ENCODE data around the gene HMCN2. TPM values are rescaled to one million over a fixed set of nuclear protein-coding genes. Genes with fewer than 3 reads are reported as not detected.
"Not testable (repeated sequence)": the region's sequence is repeated elsewhere in the genome, so short reads cannot be mapped to it uniquely, and the experiment has no call there.

HMCN2 gene
- total RNA-seq, 1 donor from 2014 or later, result under 0.01 TPM

- DNase-seq (ENCODE audit: low spot score in 2 of 2) (no peak), FAIRE-seq (no peak)
These were observed 116.5 kb downstream of the HMCN2 start for GRCh38 chr9:130382096-130382495.

- DNase-seq (ENCODE audit: low spot score in 2 of 2), result no peak
- no peak for FAIRE-seq
These were observed 117.2 kb downstream of the HMCN2 start for GRCh38 chr9:130382636-130383349.

GRCh38 chr9:130383350-130383715 is 117.8 kb downstream of the HMCN2 start:
- DNase-seq (ENCODE audit: low spot score in 2 of 2) (no peak), FAIRE-seq (no peak)

- FAIRE-seq, result no peak
- DNase-seq (ENCODE audit: low spot score in 2 of 2), result no peak
These were observed 118.6 kb downstream of the HMCN2 start for GRCh38 chr9:130383979-130384676.

- FAIRE-seq (no peak), DNase-seq (ENCODE audit: low spot score in 2 of 2) (no peak)
These were observed 119.7 kb downstream of the HMCN2 start for GRCh38 chr9:130385257-130385656.

GRCh38 chr9:130387398-130387797 is 121.8 kb downstream of the HMCN2 start:
- DNase-seq (ENCODE audit: low spot score in 2 of 2), result no peak

GRCh38 chr9:130387905-130388304 is 122.3 kb downstream of the HMCN2 start:
- no peak for FAIRE-seq
- DNase-seq (ENCODE audit: low spot score in 2 of 2), result no peak

More at GRCh38 chr9:130387398-130387797, 121.8 kb downstream of the HMCN2 start:
- FAIRE-seq, result no peak

GRCh38 chr9:130390390-130390789 is 124.8 kb downstream of the HMCN2 start:
- DNase-seq (ENCODE audit: low spot score in 2 of 2) (no peak), FAIRE-seq (no peak)

GRCh38 chr9:130390986-130391385 is 125.4 kb downstream of the HMCN2 start:
- no peak for FAIRE-seq
- DNase-seq (ENCODE audit: low spot score in 2 of 2), result no peak

- FAIRE-seq (no peak), DNase-seq (ENCODE audit: low spot score in 2 of 2) (no peak)
These were observed 126.3 kb downstream of the HMCN2 start for GRCh38 chr9:130391866-130392265.

- FAIRE-seq (no peak), DNase-seq (ENCODE audit: low spot score in 2 of 2) (no peak)
These were observed 128.1 kb downstream of the HMCN2 start for GRCh38 chr9:130393681-130394071.

- no peak for FAIRE-seq
- no peak for DNase-seq (ENCODE audit: low spot score in 2 of 2)
These were observed 128.8 kb downstream of the HMCN2 start for GRCh38 chr9:130394320-130394719.

- DNase-seq (ENCODE audit: low spot score in 2 of 2) (no peak), FAIRE-seq (no peak)
These were observed 129.4 kb downstream of the HMCN2 start for GRCh38 chr9:130394814-130395470.

- FAIRE-seq (no peak), DNase-seq (ENCODE audit: low spot score in 2 of 2) (no peak)
These were observed 130.4 kb downstream of the HMCN2 start for GRCh38 chr9:130395810-130396435.

GRCh38 chr9:130396581-130396980 is 131.0 kb downstream of the HMCN2 start:
- DNase-seq (ENCODE audit: low spot score in 2 of 2), result no peak
- no peak for FAIRE-seq

GRCh38 chr9:130398487-130399240 is 133.1 kb downstream of the HMCN2 start:
- FAIRE-seq (no peak), DNase-seq (ENCODE audit: low spot score in 2 of 2) (no peak)

- FAIRE-seq, result no peak
- DNase-seq (ENCODE audit: low spot score in 2 of 2), result no peak
These were observed 134.2 kb downstream of the HMCN2 start for GRCh38 chr9:130399768-130400167.

GRCh38 chr9:130400870-130401269 is 135.3 kb downstream of the HMCN2 start:
- DNase-seq (ENCODE audit: low spot score in 2 of 2), result no peak
- FAIRE-seq, result no peak

GRCh38 chr9:130401742-130402141 is 136.2 kb downstream of the HMCN2 start:
- FAIRE-seq, result not testable (repeated sequence)

GRCh38 chr9:130402243-130402642 is 136.7 kb downstream of the HMCN2 start:
- DNase-seq (ENCODE audit: low spot score in 2 of 2) (no peak), FAIRE-seq (no peak)

More at GRCh38 chr9:130401742-130402141, 136.2 kb downstream of the HMCN2 start:
- DNase-seq (ENCODE audit: low spot score in 2 of 2), result not testable (repeated sequence)

Data from frontal cortex (tissue), 4 donors.